Hepatocyte (in vitro differentiated cells): ENCODE results near the gene NACA. TPM values are rescaled to one million over a fixed set of nuclear protein-coding genes. Genes with fewer than 3 reads are reported as not detected.

ENCODE experiments used
- DNase-seq: peaks from one replicate; pipeline ENCODE4 v3.0.0-alpha.2; 2016; ENCODE audit warnings: low spot score
- H2AFZ ChIP-seq: fragments of 200-600 bp; sonication (generic); 2 replicates; pipeline ENCODE4 v1.6.0; 2016; ENCODE audit warnings: antibody characterized with exemption, mild to moderate bottlenecking
- H3K27ac ChIP-seq: fragments of 200-600 bp; sonication (generic); 2 replicates; pipeline ENCODE4 v1.5.1; 2016; ENCODE audit warnings: mild to moderate bottlenecking
- H3K27me3 ChIP-seq: fragments of 200-600 bp; sonication (generic); 2 replicates; pipeline ENCODE4 v1.6.1; 2016
- H3K36me3 ChIP-seq: fragments of 200-600 bp; sonication (generic); replicated peaks from 2 replicates; pipeline ENCODE4 v1.5.1; 2016; ENCODE audit warnings: low read depth; ENCODE audit not compliant: insufficient read depth
- H3K4me1 ChIP-seq: fragments of 200-600 bp; sonication (generic); 2 replicates; pipeline ENCODE4 v1.5.1; 2016; ENCODE audit warnings: mild to moderate bottlenecking, moderate library complexity; ENCODE audit not compliant: insufficient read depth
- H3K4me2 ChIP-seq: fragments of 200-600 bp; sonication (generic); 2 replicates; pipeline ENCODE4 v1.6.0; 2016
- H3K4me3 ChIP-seq: fragments of 200-600 bp; sonication (generic); 2 replicates; pipeline ENCODE4 v1.5.1; 2016; ENCODE audit warnings: mild to moderate bottlenecking
- H3K79me2 ChIP-seq: fragments of 200-600 bp; sonication (generic); 2 replicates; pipeline ENCODE4 v1.6.0; 2017; ENCODE audit warnings: mild to moderate bottlenecking
- H3K9me2 ChIP-seq: fragments of 200-600 bp; sonication (generic); replicated peaks from 2 replicates; pipeline ENCODE4 v1.6.0; 2017; ENCODE audit warnings: mild to moderate bottlenecking; ENCODE audit not compliant: insufficient read depth
- H3K9me3 ChIP-seq: fragments of 200-600 bp; sonication (generic); 2 replicates; pipeline ENCODE4 v1.5.1; 2016; ENCODE audit warnings: low read depth, mild to moderate bottlenecking
- H4K20me1 ChIP-seq: fragments of 200-600 bp; sonication (generic); 2 replicates; pipeline ENCODE4 v1.6.0; 2016; ENCODE audit warnings: mild to moderate bottlenecking; ENCODE audit not compliant: insufficient read depth, poor library complexity, severe bottlenecking
- EZH2 ChIP-seq: fragments of 200-600 bp; sonication (generic); IDR thresholded peaks from 2 replicates; pipeline ENCODE4 v1.6.1; 2016; ENCODE audit warnings: antibody characterized with exemption, mild to moderate bottlenecking, borderline replicate concordance
- EZH2phosphoT487 ChIP-seq: fragments of 200-600 bp; sonication (generic); IDR thresholded peaks from one replicate; pipeline ENCODE4 v1.6.1; 2018; ENCODE audit warnings: antibody characterized with exemption, mild to moderate bottlenecking, low read depth, moderate library complexity; ENCODE audit not compliant: unreplicated experiment, severe bottlenecking
- WGBS: methylation state at CpG from one replicate; pipeline ENCODE4 v1.1.6; 2016; ENCODE audit warnings: low lambda C conversion rate; ENCODE audit errors: missing lambda C conversion rate; 5-methylcytosine and 5-hydroxymethylcytosine counted together
- polyA plus RNA-seq: library from polyadenylated mRNA; unstranded; fragments of >200 nt; fragmentation: Nextera tagmentation; extraction: Ambion mirVana; gene quantifications from 2 replicates; pipeline ENCODE4 v1.2.1, GENCODE V29; 2016
- small RNA-seq: library from RNA; depleted of rRNA; stranded (forward); fragments of <200 nt; gene quantifications from one replicate; pipeline ENCODE3, GENCODE V24; 2014
- total RNA-seq: library from RNA; depleted of rRNA; stranded (reverse); fragments of >200 nt; gene quantifications from 2 replicates; pipeline ENCODE4 v1.2.3, GENCODE V29; 2014
- TF ChIP-seq, protein P1 (sequence below): fragments of 200-600 bp; sonication (generic); IDR thresholded peaks from 2 replicates; pipeline ENCODE4 v1.5.1; 2016; ENCODE audit warnings: antibody characterized with exemption, mild to moderate bottlenecking; ENCODE audit not compliant: poor library complexity

Gene NACA
- total and polyA plus RNA-seq, 2 experiments from 2014 or later: 631 to 1,295 TPM

DNA sequence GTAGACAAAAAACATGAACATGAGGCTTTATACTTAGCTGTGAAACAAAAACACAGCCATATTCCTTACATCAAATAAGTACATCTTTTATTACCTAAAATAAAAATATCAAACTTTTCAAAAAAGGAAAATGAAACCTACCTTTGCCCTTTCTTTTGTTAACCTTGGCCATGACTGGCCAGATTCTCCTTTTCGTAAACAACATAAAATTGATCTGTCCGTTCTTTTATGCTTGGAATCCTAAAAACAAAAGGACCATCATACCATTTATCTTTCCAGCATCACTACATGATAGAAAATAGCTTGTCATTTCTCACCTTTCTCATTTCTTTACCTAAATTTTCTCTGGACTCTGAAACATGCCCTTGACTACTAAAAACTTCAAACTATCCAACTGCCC, 53.5 kb downstream of the NACA start:
- Histone ChIP-seq H3K36me3 (peaks cover 3% of the 10 kb centered on the region), H3K4me2 (no peak overlapping the region), H4K20me1 (peaks cover 29% of the 10 kb centered on the region), H3K79me2 (peaks cover 88% of the 10 kb centered on the region), H3K9me2 (no peaks in the 10 kb centered on the region), H3K4me3 (no peak overlapping the region), H3K4me1 (peaks cover 11% of the 10 kb centered on the region), H3K27ac (no peak overlapping the region), H3K9me3 (no peaks in the 10 kb centered on the region), H2AFZ (no peak overlapping the region), H3K27me3 (no peaks in the 10 kb centered on the region)
- 84% methylated on average over 2 of the region's 2 CpGs for WGBS
- DNase-seq: no peak
- TF ChIP-seq EZH2phosphoT487 (no peak), EZH2 (no peak)
- TF ChIP-seq, protein P1, sequence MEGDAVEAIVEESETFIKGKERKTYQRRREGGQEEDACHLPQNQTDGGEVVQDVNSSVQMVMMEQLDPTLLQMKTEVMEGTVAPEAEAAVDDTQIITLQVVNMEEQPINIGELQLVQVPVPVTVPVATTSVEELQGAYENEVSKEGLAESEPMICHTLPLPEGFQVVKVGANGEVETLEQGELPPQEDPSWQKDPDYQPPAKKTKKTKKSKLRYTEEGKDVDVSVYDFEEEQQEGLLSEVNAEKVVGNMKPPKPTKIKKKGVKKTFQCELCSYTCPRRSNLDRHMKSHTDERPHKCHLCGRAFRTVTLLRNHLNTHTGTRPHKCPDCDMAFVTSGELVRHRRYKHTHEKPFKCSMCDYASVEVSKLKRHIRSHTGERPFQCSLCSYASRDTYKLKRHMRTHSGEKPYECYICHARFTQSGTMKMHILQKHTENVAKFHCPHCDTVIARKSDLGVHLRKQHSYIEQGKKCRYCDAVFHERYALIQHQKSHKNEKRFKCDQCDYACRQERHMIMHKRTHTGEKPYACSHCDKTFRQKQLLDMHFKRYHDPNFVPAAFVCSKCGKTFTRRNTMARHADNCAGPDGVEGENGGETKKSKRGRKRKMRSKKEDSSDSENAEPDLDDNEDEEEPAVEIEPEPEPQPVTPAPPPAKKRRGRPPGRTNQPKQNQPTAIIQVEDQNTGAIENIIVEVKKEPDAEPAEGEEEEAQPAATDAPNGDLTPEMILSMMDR: no peak

- Histone ChIP-seq H3K27ac (no peak overlapping the region), H3K9me3 (no peaks in the 10 kb centered on the region), H3K27me3 (no peaks in the 10 kb centered on the region), H2AFZ (no peak overlapping the region), H3K4me3 (no peak overlapping the region), H3K4me2 (no peak overlapping the region), H3K36me3 (peaks cover 3% of the 10 kb centered on the region), H3K4me1 (peaks cover 11% of the 10 kb centered on the region), H3K79me2 (peaks cover 83% of the 10 kb centered on the region), H4K20me1 (peaks cover 22% of the 10 kb centered on the region), H3K9me2 (no peaks in the 10 kb centered on the region)
- no peak for DNase-seq
- TF ChIP-seq EZH2phosphoT487: no peak
- no peak for TF ChIP-seq EZH2
- TF ChIP-seq, protein P1: no peak
- 96% methylated on average over 4 of the region's 4 CpGs for WGBS
Observed at GRCh38 chr12:56670836-56671235, 54.3 kb downstream of the NACA start.

- no peaks in the 10 kb centered on the region for H3K9me2 ChIP-seq
- no peak for DNase-seq
- WGBS: 90% methylated on average over 2 of the region's 2 CpGs
- peaks cover 6% of the 10 kb centered on the region for H4K20me1 ChIP-seq
- no peak overlapping the region for H3K4me3 ChIP-seq
- peaks cover 58% of the 10 kb centered on the region for H3K79me2 ChIP-seq
- peaks cover 3% of the 10 kb centered on the region for H3K36me3 ChIP-seq
- H3K9me3 ChIP-seq: no peaks in the 10 kb centered on the region
- H3K4me2 ChIP-seq: no peak overlapping the region
- H3K27ac ChIP-seq: no peak overlapping the region
- no peak overlapping the region for H2AFZ ChIP-seq
- no peaks in the 10 kb centered on the region for H3K27me3 ChIP-seq
- TF ChIP-seq, protein P1: no peak
- TF ChIP-seq EZH2phosphoT487: no peak
- TF ChIP-seq EZH2: no peak
- peaks cover 11% of the 10 kb centered on the region for H3K4me1 ChIP-seq
Observed at GRCh38 chr12:56668197-56668457, 57.0 kb downstream of the NACA start.

Small RNAs within 50 kb of the gene (small RNA-seq; reads per million reads assigned to genes)
- not detected for gene RN7SL809P

Other genes starting within 250 kb of the NACA start
- 6.1 and 6.4 TPM in 2 replicates for gene GLS2, start 237.1 kb downstream of the NACA start, total RNA-seq
- 3.3 and 3.5 TPM in 2 replicates for gene GLS2, start 237.1 kb downstream of the NACA start, polyA plus RNA-seq
- gene RBMS2, start 203.5 kb downstream of the NACA start, total RNA-seq: 14.6 and 15.2 TPM in 2 replicates
- gene RBMS2, start 203.5 kb downstream of the NACA start, polyA plus RNA-seq: 15.9 and 18.8 TPM in 2 replicates
- gene BAZ2A, start 95.0 kb downstream of the NACA start, total RNA-seq: 27.9 and 34.5 TPM in 2 replicates
- gene BAZ2A, start 95.0 kb downstream of the NACA start, polyA plus RNA-seq: 33.1 and 42.0 TPM in 2 replicates
- 478 and 579 TPM in 2 replicates for gene ATP5F1B, start 79.3 kb downstream of the NACA start, total RNA-seq
- gene ATP5F1B, start 79.3 kb downstream of the NACA start, polyA plus RNA-seq: 950 and 953 TPM in 2 replicates
- 128 and 142 TPM in 2 replicates for gene PTGES3, start 37.0 kb downstream of the NACA start, total RNA-seq
- gene PTGES3, start 37.0 kb downstream of the NACA start, polyA plus RNA-seq: 154 and 156 TPM in 2 replicates
- 6.8 and 14.0 TPM in 2 replicates for gene PRIM1, start 27.0 kb upstream of the NACA start, total RNA-seq
- gene PRIM1, start 27.0 kb upstream of the NACA start, polyA plus RNA-seq: 5.9 and 6.5 TPM in 2 replicates
- 2.7 and 3.4 TPM in 2 replicates for gene HSD17B6, start 38.0 kb upstream of the NACA start, total RNA-seq
- 1.1 and 3.0 TPM in 2 replicates for gene HSD17B6, start 38.0 kb upstream of the NACA start, polyA plus RNA-seq
- not detected in 2 replicates for gene SDR9C7, start 209.1 kb upstream of the NACA start, total RNA-seq
- not detected in 2 replicates for gene SDR9C7, start 209.1 kb upstream of the NACA start, polyA plus RNA-seq
- 1.7 TPM in 2 replicates for gene RDH16, start 232.3 kb upstream of the NACA start, total RNA-seq
- gene RDH16, start 232.3 kb upstream of the NACA start, polyA plus RNA-seq: 0.58 and 0.64 TPM in 2 replicates